OCI-LY3 (cell line): ENCODE measurements around the gene C14orf132.

Experiments used
- H2AFZ ChIP-seq: fragments of 200-600, 300-600 bp; shearing (Covaris generic); 2 replicates; pipeline ENCODE4 v1.6.0; 2014; ENCODE audit warnings: antibody characterized with exemption, low read depth, low read length
- H3K27ac ChIP-seq: fragments of 200-600, 300-600 bp; sonication (generic); 2 replicates; pipeline ENCODE4 v1.5.1; 2014; ENCODE audit warnings: mild to moderate bottlenecking, low read length, moderate library complexity, mixed read lengths
- H3K27me3 ChIP-seq: fragments of 200-600, 300-600 bp; sonication (generic); 2 replicates; pipeline ENCODE4 v1.6.1; 2014; ENCODE audit warnings: low read depth, low read length, mixed read lengths
- H3K36me3 ChIP-seq: fragments of 200-600, 300-600 bp; sonication (generic); replicated peaks from 2 replicates; pipeline ENCODE3; 2014; ENCODE audit warnings: low read depth, low read length, mixed read lengths
- H3K4me1 ChIP-seq: fragments of 300-600, 200-600 bp; sonication (generic); 2 replicates; pipeline ENCODE4 v1.6.1; 2014; ENCODE audit warnings: low read length, mixed read lengths
- H3K4me2 ChIP-seq: fragments of 200-600, 300-600 bp; sonication (generic); 2 replicates; pipeline ENCODE4 v1.6.1; 2014; ENCODE audit warnings: low read length, mixed read lengths
- H3K4me3 ChIP-seq: fragments of 300-600, 200-600 bp; sonication (generic); 2 replicates; pipeline ENCODE4 v1.5.1; 2014; ENCODE audit warnings: antibody characterized with exemption, mild to moderate bottlenecking, low read length, moderate library complexity
- H3K79me2 ChIP-seq: fragments of 300-600, 200-600 bp; shearing (Covaris generic); 2 replicates; pipeline ENCODE4 v1.6.1; 2014; ENCODE audit warnings: mild to moderate bottlenecking, low read length, mixed read lengths
- H3K9ac ChIP-seq: fragments of 300-600, 200-600 bp; shearing (Covaris generic); 2 replicates; pipeline ENCODE4 v1.6.0; 2014; ENCODE audit warnings: mild to moderate bottlenecking, low read length, moderate library complexity
- H3K9me3 ChIP-seq: fragments of 200-600, 300-600 bp; shearing (Covaris generic); 2 replicates; pipeline ENCODE4 v1.6.1; 2014; ENCODE audit warnings: low read length, mixed read lengths; ENCODE audit not compliant: insufficient read depth
- H4K20me1 ChIP-seq: fragments of 200-600, 300-600 bp; sonication (generic); 2 replicates; pipeline ENCODE4 v1.6.1; 2016; ENCODE audit warnings: low read length, mixed read lengths; ENCODE audit not compliant: insufficient read depth
- CTCF ChIP-seq: fragments of 200-600, 300-600 bp; sonication (generic); IDR thresholded peaks from 2 replicates; pipeline ENCODE4 v1.5.1; 2014; ENCODE audit warnings: antibody characterized with exemption, low read length, low read depth
- EZH2phosphoT487 ChIP-seq: fragments of 200-600 bp; shearing (Covaris generic); IDR thresholded peaks from 2 replicates; pipeline ENCODE4 v1.6.1; 2018; ENCODE audit warnings: antibody characterized with exemption, mixed run types, low read depth

The C14orf132 gene

DNA sequence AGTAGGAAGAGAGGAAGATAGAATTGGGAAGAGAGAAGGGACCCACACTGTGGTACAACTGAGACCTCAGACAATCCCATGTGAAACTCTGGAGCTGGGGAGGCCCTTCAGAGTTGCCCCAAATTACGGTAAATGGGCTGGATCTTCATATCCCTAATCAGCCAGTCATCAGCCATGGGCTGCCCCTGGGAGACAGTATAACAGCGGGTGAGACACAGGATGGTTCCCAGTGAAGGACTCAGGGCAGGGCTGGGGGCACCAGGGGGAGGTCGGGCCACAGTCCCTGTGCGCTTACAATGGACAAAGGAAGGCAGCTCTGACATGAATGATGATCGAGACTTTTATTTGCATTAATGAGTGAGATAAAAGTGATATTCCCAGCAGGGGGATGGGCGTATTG lies 91.2 kb downstream of the C14orf132 start:
- H2AFZ ChIP-seq = no peak overlapping the region
- no peaks in the 10 kb centered on the region for H4K20me1 ChIP-seq
- no peak overlapping the region for H3K27ac ChIP-seq
- H3K36me3 ChIP-seq = no peaks in the 10 kb centered on the region
- no peak overlapping the region for H3K9ac ChIP-seq
- H3K27me3 ChIP-seq = peaks cover 20% of the 10 kb centered on the region; the same call in 1 of the 2 replicates
- H3K4me2 ChIP-seq = no peak overlapping the region
- H3K4me1 ChIP-seq = peaks cover 14% of the 10 kb centered on the region
- H3K79me2 ChIP-seq = no peaks in the 10 kb centered on the region
- H3K9me3 ChIP-seq = no peaks in the 10 kb centered on the region
- H3K4me3 ChIP-seq = no peak overlapping the region
- TF ChIP-seq CTCF = no peak
- TF ChIP-seq EZH2phosphoT487 = no peak

GRCh38 chr14:96130854-96131253 lies 91.7 kb downstream of the C14orf132 start:
- Histone ChIP-seq H3K9me3 (no peaks in the 10 kb centered on the region), H3K27ac (no peak overlapping the region), H3K4me2 (no peak overlapping the region), H3K27me3 (peaks cover 25% of the 10 kb centered on the region; the same call in 1 of the 2 replicates), H3K36me3 (no peaks in the 10 kb centered on the region), H3K9ac (no peak overlapping the region), H4K20me1 (no peaks in the 10 kb centered on the region), H3K79me2 (no peaks in the 10 kb centered on the region), H2AFZ (no peak overlapping the region), H3K4me1 (peaks cover 12% of the 10 kb centered on the region), H3K4me3 (no peak overlapping the region)
- TF ChIP-seq CTCF = no peak
- TF ChIP-seq EZH2phosphoT487 = no peak

DNA sequence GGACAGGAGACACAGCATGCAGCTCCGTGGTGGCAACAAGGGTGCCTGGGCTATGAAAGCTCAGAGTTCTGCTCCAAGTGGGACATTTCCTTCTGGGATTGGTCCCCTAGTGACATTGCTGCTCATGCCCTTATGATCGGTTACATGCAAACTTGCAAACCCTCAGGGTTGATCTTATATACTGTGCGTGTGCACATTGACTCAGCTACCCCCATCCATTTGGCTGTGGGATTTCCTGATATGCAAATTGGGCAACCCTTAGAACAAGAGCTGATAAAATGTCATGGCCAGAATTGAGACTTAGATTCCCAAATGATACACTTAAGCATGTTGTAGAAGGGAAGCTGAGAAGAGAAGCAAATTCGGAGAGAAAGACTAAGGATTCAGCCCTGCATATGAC lies 92.7 kb downstream of the C14orf132 start:
- TF ChIP-seq CTCF (no peak), EZH2phosphoT487 (no peak)

DNA sequence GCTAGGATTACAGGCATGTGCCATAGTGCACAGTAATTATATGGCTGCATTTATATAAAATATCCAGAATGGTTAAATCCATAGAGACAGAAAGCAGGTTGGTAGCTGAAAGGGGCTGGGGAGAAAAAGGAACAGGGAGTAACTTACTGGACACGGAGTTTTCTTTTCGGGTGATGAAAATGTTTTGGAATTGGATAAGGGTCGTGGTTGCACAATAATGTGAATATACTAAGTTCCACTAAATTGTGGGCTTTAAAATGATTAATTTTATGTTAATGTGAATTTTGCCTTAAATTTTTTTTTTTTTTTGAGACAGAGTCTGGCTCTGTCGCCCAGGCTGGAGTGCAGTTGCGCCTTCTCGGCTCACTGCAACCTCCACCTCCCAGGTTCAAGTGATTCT lies 95.3 kb downstream of the C14orf132 start:
- TF ChIP-seq EZH2phosphoT487 (no peak), CTCF (no peak)
- Histone ChIP-seq H3K27me3 (peaks cover 27% of the 10 kb centered on the region; the same call in 1 of the 2 replicates), H3K9me3 (no peaks in the 10 kb centered on the region), H4K20me1 (no peaks in the 10 kb centered on the region), H3K4me3 (no peak overlapping the region), H3K36me3 (no peaks in the 10 kb centered on the region), H3K9ac (no peak overlapping the region), H2AFZ (no peak overlapping the region), H3K27ac (no peak overlapping the region), H3K79me2 (no peaks in the 10 kb centered on the region), H3K4me2 (no peak overlapping the region), H3K4me1 (no peaks in the 10 kb centered on the region)

More for the DNA sequence above, 92.7 kb downstream of the C14orf132 start:
- H3K27me3 ChIP-seq = peaks cover 27% of the 10 kb centered on the region; the same call in 1 of the 2 replicates
- no peak overlapping the region for H3K27ac ChIP-seq
- H3K4me2 ChIP-seq = no peak overlapping the region
- H2AFZ ChIP-seq = no peak overlapping the region
- peaks cover 2% of the 10 kb centered on the region for H3K4me1 ChIP-seq
- H4K20me1 ChIP-seq = no peaks in the 10 kb centered on the region
- H3K4me3 ChIP-seq = no peak overlapping the region
- H3K36me3 ChIP-seq = no peaks in the 10 kb centered on the region
- H3K79me2 ChIP-seq = no peaks in the 10 kb centered on the region
- H3K9ac ChIP-seq = no peak overlapping the region
- no peaks in the 10 kb centered on the region for H3K9me3 ChIP-seq
